DOHH2 (cell line): ENCODE results near the gene STK17A.
A peak's percentile ranks its signal among the peaks of the same experiment; 100 is the strongest.

Experiments
- H3F3A ChIP-seq: fragments of 200-600 bp; sonication (generic), shearing (Covaris generic); 2 replicates; pipeline ENCODE4 v1.6.0; 2016; ENCODE audit warnings: antibody characterized with exemption, mild to moderate bottlenecking; ENCODE audit not compliant: control insufficient read depth, insufficient read depth
- H3K27ac ChIP-seq: fragments of 200-600 bp; sonication (generic); 2 replicates; pipeline ENCODE4 v1.5.1; 2014; ENCODE audit warnings: low read depth, mild to moderate bottlenecking, low read length, moderate library complexity
- H3K27me3 ChIP-seq: fragments of 200-600 bp; sonication (generic); 2 replicates; pipeline ENCODE4 v1.6.1; 2014; ENCODE audit warnings: mild to moderate bottlenecking, low read length, mixed read lengths; ENCODE audit not compliant: control insufficient read depth
- H3K36me3 ChIP-seq: fragments of 200-600 bp; sonication (generic); 2 replicates; pipeline ENCODE4 v1.6.1; 2014; ENCODE audit warnings: mild to moderate bottlenecking, low read length, moderate library complexity, mixed read lengths; ENCODE audit not compliant: control insufficient read depth
- H3K4me1 ChIP-seq: fragments of 200-600 bp; sonication (generic); 2 replicates; pipeline ENCODE4 v1.6.1; 2014; ENCODE audit warnings: mild to moderate bottlenecking, low read length, mixed read lengths; ENCODE audit not compliant: control insufficient read depth
- H3K4me2 ChIP-seq: fragments of 200-600 bp; sonication (generic); 2 replicates; pipeline ENCODE4 v1.6.0; 2014; ENCODE audit warnings: mild to moderate bottlenecking, low read length, moderate library complexity
- H3K4me3 ChIP-seq: fragments of 200-600 bp; sonication (generic); 2 replicates; pipeline ENCODE4 v1.5.1; 2014; ENCODE audit warnings: mild to moderate bottlenecking, low read length, mixed read lengths
- H3K79me2 ChIP-seq: fragments of 200-600 bp; sonication (generic); 2 replicates; pipeline ENCODE4 v1.6.1; 2014; ENCODE audit warnings: mild to moderate bottlenecking, low read length, mixed read lengths; ENCODE audit not compliant: control insufficient read depth
- H3K9me2 ChIP-seq: fragments of 200-600 bp; sonication (generic); replicated peaks from 2 replicates; pipeline ENCODE4 v1.6.1; 2014; ENCODE audit warnings: mild to moderate bottlenecking, low read length, mixed read lengths; ENCODE audit not compliant: control insufficient read depth
- H3K9me3 ChIP-seq: fragments of 200-600 bp; sonication (generic); 2 replicates; pipeline ENCODE4 v1.6.1; 2014; ENCODE audit warnings: antibody characterized with exemption, low read length, mixed read lengths; ENCODE audit not compliant: control insufficient read depth, insufficient read depth
- H4K20me1 ChIP-seq: fragments of 200-600 bp; sonication (generic); 2 replicates; pipeline ENCODE4 v1.6.0; 2014; ENCODE audit warnings: low read depth, mild to moderate bottlenecking, antibody characterized with exemption, low read length, moderate library complexity; ENCODE audit not compliant: control insufficient read depth, insufficient read depth
- CTCF ChIP-seq: fragments of 200-600 bp; sonication (generic); IDR thresholded peaks from one replicate; pipeline ENCODE4 v1.5.1; 2014; ENCODE audit warnings: antibody characterized with exemption, mild to moderate bottlenecking, low read depth, low read length; ENCODE audit not compliant: poor library complexity, severe bottlenecking
- EZH2phosphoT487 ChIP-seq: fragments of 200-600 bp; sonication (generic); IDR thresholded peaks from 2 replicates; pipeline ENCODE4 v1.6.1; 2017; ENCODE audit warnings: borderline replicate concordance, mild to moderate bottlenecking, antibody characterized with exemption, low read length, moderate library complexity, mixed read lengths

Gene STK17A

GRCh38 chr7:43646603-43647338 is 63.9 kb downstream of the STK17A start:
- Histone ChIP-seq H3K4me3 (peak overlapping the region; percentile 57), H3K9me2 (no peaks in the 10 kb centered on the region), H3F3A (peaks cover 47% of the 10 kb centered on the region), H3K4me2 (peak overlapping the region; percentile 91), H3K4me1 (peaks cover 87% of the 10 kb centered on the region), H3K27me3 (no peaks in the 10 kb centered on the region), H3K79me2 (peaks cover 41% of the 10 kb centered on the region), H3K27ac (peak overlapping the region; percentile 98), H4K20me1 (no peaks in the 10 kb centered on the region), H3K9me3 (no peaks in the 10 kb centered on the region), H3K36me3 (peaks cover 69% of the 10 kb centered on the region)
- TF ChIP-seq CTCF = no peak
- TF ChIP-seq EZH2phosphoT487 = no peak

DNA sequence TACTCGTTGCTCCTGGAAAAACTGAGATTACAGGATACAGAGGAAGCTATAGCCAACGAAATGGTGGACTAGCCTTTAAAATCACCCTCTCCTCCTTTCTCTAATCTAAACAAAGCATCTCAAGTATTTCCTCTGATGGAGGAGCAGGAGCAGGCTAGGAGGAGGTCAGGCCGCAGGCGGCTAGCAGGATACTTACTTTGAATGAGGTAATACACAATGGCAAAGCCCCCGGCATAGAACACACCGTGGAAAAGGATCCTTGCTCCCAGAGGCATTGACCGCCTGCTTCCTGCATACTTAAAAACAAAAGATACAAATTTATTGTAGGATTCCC is 64.4 kb downstream of the STK17A start:
- H3K9me3 ChIP-seq = no peaks in the 10 kb centered on the region
- peak overlapping the region; percentile 98 for H3K27ac ChIP-seq
- H3F3A ChIP-seq = peaks cover 51% of the 10 kb centered on the region
- H3K4me1 ChIP-seq = peaks cover 92% of the 10 kb centered on the region
- H3K79me2 ChIP-seq = peaks cover 45% of the 10 kb centered on the region
- H3K9me2 ChIP-seq = no peaks in the 10 kb centered on the region
- peaks cover 66% of the 10 kb centered on the region for H3K36me3 ChIP-seq
- H3K4me2 ChIP-seq = peak overlapping the region; percentile 91
- H4K20me1 ChIP-seq = no peaks in the 10 kb centered on the region
- peak overlapping the region; percentile 57 for H3K4me3 ChIP-seq
- no peaks in the 10 kb centered on the region for H3K27me3 ChIP-seq
- TF ChIP-seq EZH2phosphoT487 (no peak), CTCF (no peak)

GRCh38 chr7:43647673-43648472 is 65.0 kb downstream of the STK17A start:
- H3K9me3 ChIP-seq = no peaks in the 10 kb centered on the region
- peaks cover 52% of the 10 kb centered on the region for H3F3A ChIP-seq
- H4K20me1 ChIP-seq = no peaks in the 10 kb centered on the region
- peaks cover 45% of the 10 kb centered on the region for H3K79me2 ChIP-seq
- H3K4me1 ChIP-seq = peaks cover 93% of the 10 kb centered on the region
- peak overlapping the region; percentile 91 for H3K4me2 ChIP-seq
- H3K27ac ChIP-seq = peak overlapping the region; percentile 98
- H3K9me2 ChIP-seq = no peaks in the 10 kb centered on the region
- H3K4me3 ChIP-seq = peak overlapping the region; percentile 57
- TF ChIP-seq CTCF = no peak
- TF ChIP-seq EZH2phosphoT487 = no peak
- H3K36me3 ChIP-seq = peaks cover 62% of the 10 kb centered on the region
- no peaks in the 10 kb centered on the region for H3K27me3 ChIP-seq
